PC-3 (cell line): Measurements from ENCODE around the gene LLPH. TPM values are rescaled to one million over a fixed set of nuclear protein-coding genes. Genes with fewer than 3 reads are reported as not detected.

Source experiments
- ATAC-seq: fragments of 200-7000 bp; cut with Tn5 transposase; 2 replicates; pipeline ENCODE4 v1.9.1; 2020; ENCODE audit warnings: mild to moderate bottlenecking, moderate library complexity
- BruUV-seq: library from RNA; stranded (reverse); fragments of 400-500 nt; replicated peaks from 2 replicates; lab custom pipeline; 2021; lab: Mats Ljungman, UMichigan
- CTCF ChIA-PET: fragments of 300-600 bp; sonication (Branson Sonifier 250); formaldehyde crosslinking; loops from one replicate; lab custom pipeline; 2022; ENCODE audit warnings: antibody characterized with exemption; lab: Charles Lee
- POLR2A ChIA-PET: fragments of 300-600 bp; sonication (Branson Sonifier 250); formaldehyde crosslinking; loops from one replicate; lab custom pipeline; 2022; ENCODE audit warnings: antibody characterized with exemption; ENCODE audit not compliant: unreplicated experiment; lab: Charles Lee
- DNase-seq: peaks from one replicate; pipeline ENCODE4 v3.0.0-alpha.2; 2015
- H2AFZ ChIP-seq: fragments of 300-600 bp; sonication (generic); 2 replicates; pipeline ENCODE4 v1.6.0; 2016; ENCODE audit warnings: antibody characterized with exemption, low read length
- H3F3A ChIP-seq: fragments of 300-600 bp; sonication (generic); one replicate; pipeline ENCODE4 v1.6.0; 2017; ENCODE audit warnings: antibody characterized with exemption, low read length, control low read depth, mild to moderate bottlenecking; ENCODE audit not compliant: unreplicated experiment
- H3K27ac ChIP-seq: fragments of 300-600 bp; sonication (generic); 2 replicates; pipeline ENCODE4 v1.5.1; 2016; ENCODE audit warnings: mild to moderate bottlenecking, low read length
- H3K27me3 ChIP-seq: fragments of 300-600 bp; sonication (generic); 2 replicates; pipeline ENCODE4 v1.6.1; 2016; ENCODE audit warnings: low read length, mixed read lengths
- H3K36me3 ChIP-seq: fragments of 300-600 bp; sonication (generic); 2 replicates; pipeline ENCODE4 v1.6.1; 2016; ENCODE audit warnings: low read depth, mixed run types, low read length, mixed read lengths
- H3K4me1 ChIP-seq: fragments of 300-600 bp; sonication (generic); 2 replicates; pipeline ENCODE4 v1.5.1; 2016; ENCODE audit warnings: low read length; ENCODE audit not compliant: insufficient read depth
- H3K4me2 ChIP-seq: fragments of 300-600 bp; sonication (generic); 2 replicates; pipeline ENCODE4 v1.6.0; 2016; ENCODE audit warnings: low read length
- H3K4me3 ChIP-seq: fragments of 300-600 bp; sonication (generic); 2 replicates; pipeline ENCODE4 v1.5.1; 2016; ENCODE audit warnings: mild to moderate bottlenecking, low read length, mixed read lengths
- H3K79me2 ChIP-seq: fragments of 300-600 bp; sonication (generic); 2 replicates; pipeline ENCODE4 v1.6.1; 2017; ENCODE audit warnings: low read length, mixed read lengths
- H3K9ac ChIP-seq: fragments of 300-600 bp; sonication (generic); 2 replicates; pipeline ENCODE4 v1.6.0; 2016; ENCODE audit warnings: mild to moderate bottlenecking, low read length
- H3K9me2 ChIP-seq: fragments of 300-600 bp; sonication (generic); replicated peaks from 2 replicates; pipeline ENCODE4 v1.6.1; 2016; ENCODE audit warnings: mixed run types, low read length, mixed read lengths
- H3K9me3 ChIP-seq: fragments of 300-600 bp; sonication (generic); 2 replicates; pipeline ENCODE4 v1.6.1; 2016; ENCODE audit warnings: low read length, mixed read lengths
- H4K20me1 ChIP-seq: fragments of 300-600 bp; sonication (generic); 2 replicates; pipeline ENCODE4 v1.6.1; 2016; ENCODE audit warnings: low read length, mixed read lengths
- CTCF ChIP-seq: fragments of 300-600 bp; sonication (generic); conservative IDR thresholded peaks from 2 replicates; pipeline ENCODE4 v1.5.1; 2017; ENCODE audit warnings: antibody characterized with exemption, low read depth, mild to moderate bottlenecking, low read length
- EZH2 ChIP-seq: fragments of 300-600 bp; sonication (generic); IDR thresholded peaks from one replicate; pipeline ENCODE4 v1.6.1; 2017; ENCODE audit warnings: antibody characterized with exemption, mild to moderate bottlenecking, low read length; ENCODE audit not compliant: unreplicated experiment
- EZH2phosphoT487 ChIP-seq: fragments of 300-600 bp; sonication (generic); IDR thresholded peaks from 2 replicates; pipeline ENCODE4 v1.6.1; 2018; ENCODE audit warnings: mild to moderate bottlenecking, antibody characterized with exemption, low read length, borderline replicate concordance
- intact Hi-C: fragments of 100-400 bp; cut with micrococcal nuclease; formaldehyde crosslinking; loops from 2 replicates; pipeline ENCODE4 v1.9.0; 2023
- total RNA-seq: library from RNA; depleted of rRNA; stranded (reverse); fragments of >200 nt; gene quantifications from 2 replicates; pipeline ENCODE4 v1.2.3, GENCODE V29; 2014

Gene LLPH
- total RNA-seq, 1 experiment from 2014 or later = 11.2 TPM

GRCh38 chr12:66085998-66086397 lies 44.6 kb downstream of the LLPH start:
- Histone ChIP-seq H3K9me2 (no peaks in the 10 kb centered on the region), H3K9me3 (no peaks in the 10 kb centered on the region), H2AFZ (no peak overlapping the region), H3K79me2 (no peaks in the 10 kb centered on the region), H3K4me3 (no peak overlapping the region), H3K27ac (no peak overlapping the region), H3K27me3 (no peaks in the 10 kb centered on the region), H3K9ac (no peak overlapping the region), H4K20me1 (no peaks in the 10 kb centered on the region), H3K4me1 (peaks cover 7% of the 10 kb centered on the region), H3K36me3 (no peaks in the 10 kb centered on the region), H3K4me2 (no peak overlapping the region), H3F3A (no peaks in the 10 kb centered on the region)
- CTCF ChIA-PET = no interaction called here
- intact Hi-C loops = loop anchor here (5.0 kb wide), 1 partner anchor 104 kb away; no protein-coding TSS in a partner anchor
- ATAC-seq (no peak), DNase-seq (no peak)
- no TSS peak for BruUV-seq
- POLR2A ChIA-PET = no interaction called here
- TF ChIP-seq EZH2phosphoT487 = no peak
- no peak for TF ChIP-seq CTCF
- no peak for TF ChIP-seq EZH2

DNA sequence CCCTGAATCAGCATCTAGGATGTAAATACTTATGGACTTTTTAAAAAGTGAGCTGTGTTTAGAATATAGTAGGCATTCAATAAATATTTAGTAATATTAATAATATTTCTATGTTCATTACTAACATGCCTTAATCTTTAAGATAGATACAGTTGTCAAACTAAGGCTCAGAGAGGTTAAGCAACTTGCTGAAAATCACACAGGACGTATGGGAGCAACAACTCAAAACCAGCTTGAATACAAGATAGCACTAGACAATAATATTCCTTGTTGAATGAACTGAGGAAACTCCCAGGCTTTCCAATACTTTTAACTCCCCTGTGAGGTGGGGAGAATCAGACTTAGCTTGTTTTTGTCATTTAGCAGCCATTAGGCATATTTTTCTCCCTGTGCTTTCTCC lies 45.3 kb downstream of the LLPH start:
- intact Hi-C loops = loop anchor here (5.0 kb wide), 1 partner anchor 103 kb away; no protein-coding TSS in a partner anchor
- no peaks in the 10 kb centered on the region for H3K79me2 ChIP-seq
- POLR2A ChIA-PET = interaction anchor here (0.6 kb wide), 1 partner anchor 144 kb away, joined by 6 read pairs; no protein-coding TSS in a partner anchor

More for the DNA sequence above, 45.3 kb downstream of the LLPH start:
- no peaks in the 10 kb centered on the region for H3K27me3 ChIP-seq
- ATAC-seq (no peak), DNase-seq (no peak)
- H3K9me3 ChIP-seq = no peaks in the 10 kb centered on the region
- peaks cover 7% of the 10 kb centered on the region for H3K4me1 ChIP-seq
- no peak for TF ChIP-seq EZH2phosphoT487
- no peak for TF ChIP-seq EZH2
- no peak for TF ChIP-seq CTCF
- H3K27ac ChIP-seq = no peak overlapping the region
- H3F3A ChIP-seq = no peaks in the 10 kb centered on the region
- no peak overlapping the region for H2AFZ ChIP-seq
- no peak overlapping the region for H3K9ac ChIP-seq
- BruUV-seq = no TSS peak
- CTCF ChIA-PET = no interaction called here
- no peaks in the 10 kb centered on the region for H3K9me2 ChIP-seq
- H4K20me1 ChIP-seq = no peaks in the 10 kb centered on the region
- no peak overlapping the region for H3K4me2 ChIP-seq
- H3K4me3 ChIP-seq = no peak overlapping the region
- no peaks in the 10 kb centered on the region for H3K36me3 ChIP-seq
